OCI-LY7 (cell line): ENCODE measurements around the gene SIGLEC12. TPM values are rescaled to one million over a fixed set of nuclear protein-coding genes. Genes with fewer than 3 reads are reported as not detected.

Source experiments
- BruUV-seq: library from RNA; stranded (reverse); fragments of 400-500 nt; replicated peaks from 2 replicates; lab custom pipeline; 2021; lab: Mats Ljungman, UMichigan
- CTCF ChIA-PET: fragments of 300-600 bp; sonication (Branson Sonifier 250); formaldehyde crosslinking; loops from one replicate; lab custom pipeline; 2022; ENCODE audit warnings: antibody characterized with exemption; ENCODE audit not compliant: unreplicated experiment; lab: Charles Lee
- POLR2A ChIA-PET: fragments of 300-600 bp; sonication (Branson Sonifier 250); formaldehyde crosslinking; loops from one replicate; lab custom pipeline; 2022; ENCODE audit warnings: antibody characterized with exemption; lab: Charles Lee
- DNase-seq: peaks from one replicate; pipeline ENCODE4 v3.0.0-alpha.2; 2015; ENCODE audit warnings: low spot score
- H2AFZ ChIP-seq: fragments of 200-600 bp; sonication (generic), shearing (Covaris generic); 2 replicates; pipeline ENCODE4 v1.6.1; 2014; ENCODE audit warnings: mild to moderate bottlenecking, antibody characterized with exemption, low read length, moderate library complexity
- H3K27ac ChIP-seq: fragments of 200-600 bp; sonication (generic); 2 replicates; pipeline ENCODE4 v1.5.1; 2014; ENCODE audit warnings: mixed run types, low read depth, mild to moderate bottlenecking, moderate library complexity, low read length, inconsistent platforms; ENCODE audit not compliant: poor library complexity, severe bottlenecking
- H3K36me3 ChIP-seq: fragments of 200-600 bp; sonication (generic); 2 replicates; pipeline ENCODE4 v1.6.1; 2014; ENCODE audit warnings: mild to moderate bottlenecking, antibody characterized with exemption, low read length, moderate library complexity, mixed read lengths; ENCODE audit not compliant: insufficient read depth
- H3K4me1 ChIP-seq: fragments of 200-600 bp; sonication (generic); 2 replicates; pipeline ENCODE4 v1.5.1; 2014; ENCODE audit warnings: mild to moderate bottlenecking, low read length; ENCODE audit not compliant: insufficient read depth, poor library complexity, severe bottlenecking
- H3K4me2 ChIP-seq: fragments of 200-600 bp; sonication (generic); 2 replicates; pipeline ENCODE4 v1.6.1; 2014; ENCODE audit warnings: mild to moderate bottlenecking, low read length
- H3K4me3 ChIP-seq: fragments of 200-600 bp; sonication (generic); 2 replicates; pipeline ENCODE4 v1.5.1; 2014; ENCODE audit warnings: mild to moderate bottlenecking, low read depth, low read length; ENCODE audit not compliant: poor library complexity, severe bottlenecking
- H3K79me2 ChIP-seq: fragments of 200-600 bp; sonication (generic); 2 replicates; pipeline ENCODE4 v1.6.1; 2016; ENCODE audit warnings: low read depth, mild to moderate bottlenecking, low read length, moderate library complexity, mixed read lengths; ENCODE audit not compliant: insufficient read depth
- H3K9me2 ChIP-seq: fragments of 200-600 bp; sonication (generic); 2 replicates; pipeline ENCODE4 v1.6.1; 2016; ENCODE audit warnings: mild to moderate bottlenecking, low read length, mixed read lengths; ENCODE audit not compliant: insufficient read depth
- H3K9me3 ChIP-seq: fragments of 200-600 bp; sonication (generic); 2 replicates; pipeline ENCODE4 v1.6.1; 2014; ENCODE audit warnings: mild to moderate bottlenecking, mixed run types, low read length, mixed read lengths
- H4K20me1 ChIP-seq: fragments of 200-600 bp; sonication (generic); 2 replicates; pipeline ENCODE4 v1.6.1; 2014; ENCODE audit warnings: mild to moderate bottlenecking, antibody characterized with exemption, low read length, moderate library complexity, mixed read lengths; ENCODE audit not compliant: insufficient read depth
- CTCF ChIP-seq: fragments of 200-600 bp; sonication (generic); conservative IDR thresholded peaks from 2 replicates; pipeline ENCODE4 v1.5.1; 2014; ENCODE audit warnings: mild to moderate bottlenecking, antibody characterized with exemption, low read length, moderate library complexity, mixed read lengths
- EZH2phosphoT487 ChIP-seq: fragments of 200-600 bp; sonication (generic); IDR thresholded peaks from 2 replicates; pipeline ENCODE4 v1.6.1; 2018; ENCODE audit warnings: low read depth, borderline replicate concordance, mild to moderate bottlenecking, mixed run types, antibody characterized with exemption, low read length, moderate library complexity, mixed read lengths
- intact Hi-C: fragments of 100-400 bp; cut with micrococcal nuclease; formaldehyde crosslinking; loops from one replicate; pipeline ENCODE4 v1.10.0; 2022; ENCODE audit not compliant: unreplicated experiment
- total RNA-seq, 2 experiments: library from RNA; depleted of rRNA in 1 of 2; stranded (reverse); fragments of >200 nt in 1 of 2; shearing (Covaris generic) in 1 of 2; gene quantifications; 2 replicates each; pipeline ENCODE4 v1.2.3, GENCODE V29; 2014 to 2022

The SIGLEC12 gene
- total RNA-seq, 2 experiments from 2014 or later, result not detected

- no peaks in the 10 kb centered on the region for H4K20me1 ChIP-seq
- H3K36me3 ChIP-seq, result no peaks in the 10 kb centered on the region
- no peaks in the 10 kb centered on the region for H3K4me1 ChIP-seq
- CTCF ChIA-PET, result no interaction called here
- no peak within 1 kb of the TSS for H2AFZ ChIP-seq
- no peaks in the 10 kb centered on the region for H3K79me2 ChIP-seq
- intact Hi-C loops, result no loop called here
- no peak within 1 kb of the TSS for H3K27ac ChIP-seq
- POLR2A ChIA-PET, result no interaction called here
- no peaks in the 10 kb centered on the region for H3K9me3 ChIP-seq
- BruUV-seq, result no TSS peak
- TF ChIP-seq EZH2phosphoT487 (no peak), CTCF (no peak)
- no peak within 1 kb of the TSS for H3K4me2 ChIP-seq
- no peak within 1 kb of the TSS for H3K4me3 ChIP-seq
- no peak for DNase-seq
- H3K9me2 ChIP-seq, result no peaks in the 10 kb centered on the region
These were observed 43.5 kb downstream of the SIGLEC12 start, which contains the start of gene SIGLEC8 for GRCh38 chr19:51458051-51458645. Gene SIGLEC8 (minus strand): TSS chr19:51458454. CDS start chr19:51458387, 67 bp downstream.

GRCh38 chr19:51457351-51458013 lies 44.1 kb downstream of the SIGLEC12 start:
- POLR2A ChIA-PET, result no interaction called here
- Histone ChIP-seq H2AFZ (no peak overlapping the region), H3K27ac (no peak overlapping the region), H3K4me1 (no peaks in the 10 kb centered on the region), H3K36me3 (no peaks in the 10 kb centered on the region), H3K9me2 (no peaks in the 10 kb centered on the region), H3K4me2 (no peak overlapping the region), H3K79me2 (no peaks in the 10 kb centered on the region), H3K9me3 (no peaks in the 10 kb centered on the region), H4K20me1 (no peaks in the 10 kb centered on the region), H3K4me3 (no peak overlapping the region)
- intact Hi-C loops, result no loop called here
- no TSS peak for BruUV-seq
- DNase-seq, result no peak
- CTCF ChIA-PET, result no interaction called here
- TF ChIP-seq CTCF, result no peak
- no peak for TF ChIP-seq EZH2phosphoT487
